HG03108 (cell line): Measurements from ENCODE around the gene UCN.

Experiments
- ATAC-seq: cut with Tn5 transposase; IDR thresholded peaks from one replicate; pipeline ENCODE4 v1.9.1; 2021; ENCODE audit warnings: moderate library complexity; ENCODE audit not compliant: unreplicated experiment

UCN gene

DNA sequence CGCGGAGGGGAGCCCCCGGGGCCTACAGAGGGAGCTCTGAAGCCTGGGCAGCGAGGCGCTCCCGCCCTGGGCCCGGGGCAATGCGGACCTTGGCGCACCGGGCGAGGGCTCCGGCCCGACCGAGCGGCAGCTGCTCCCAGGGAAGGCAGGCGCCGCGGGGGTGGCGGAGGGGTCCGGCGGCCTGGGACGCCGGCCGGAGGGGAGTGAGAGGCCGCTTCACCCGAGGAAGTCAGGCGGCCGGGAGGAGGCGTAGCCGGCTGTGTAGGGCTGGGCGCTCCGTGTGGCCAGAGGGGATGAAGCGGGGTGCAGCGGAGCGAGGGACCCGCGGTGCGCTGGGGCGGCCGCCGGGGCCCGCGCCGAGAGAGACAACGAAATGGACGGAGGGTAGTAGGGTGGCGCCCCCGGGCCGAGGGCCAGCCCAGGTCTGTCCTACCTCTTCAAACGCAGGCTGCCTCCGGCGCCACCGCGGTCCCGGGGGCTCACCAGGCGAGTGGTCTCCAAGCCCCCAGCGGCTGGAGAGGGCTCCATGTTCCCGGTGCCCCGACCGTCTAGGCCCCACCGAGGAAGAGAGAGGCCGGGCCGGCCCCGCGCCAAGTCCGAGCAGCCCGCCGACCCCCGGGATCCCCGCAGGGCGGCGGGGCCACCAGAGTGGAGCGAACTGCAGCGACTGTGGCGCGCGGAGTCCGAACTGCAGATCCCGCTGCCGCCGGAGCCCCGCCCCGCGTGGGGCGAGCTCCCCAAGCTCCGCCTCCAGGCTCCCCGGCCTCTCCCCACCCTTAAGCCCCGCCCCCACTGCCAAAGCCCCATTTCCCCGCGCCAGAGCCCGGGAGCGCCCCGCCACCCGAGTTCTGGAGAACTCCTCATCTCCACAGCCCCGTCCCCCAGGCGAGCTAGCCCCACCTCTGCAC is 45.6 kb downstream of the UCN start, which contains the start of gene SLC30A3:
Gene SLC30A3 (minus strand): TSS at position 669 of the 908 bp plus-strand sequence. CDS start 141 bp downstream, at position 528.
- no peak for ATAC-seq

- no peak for ATAC-seq
Measured at GRCh38 chr2:27261926-27262298, 46.3 kb downstream of the UCN start.

DNA sequence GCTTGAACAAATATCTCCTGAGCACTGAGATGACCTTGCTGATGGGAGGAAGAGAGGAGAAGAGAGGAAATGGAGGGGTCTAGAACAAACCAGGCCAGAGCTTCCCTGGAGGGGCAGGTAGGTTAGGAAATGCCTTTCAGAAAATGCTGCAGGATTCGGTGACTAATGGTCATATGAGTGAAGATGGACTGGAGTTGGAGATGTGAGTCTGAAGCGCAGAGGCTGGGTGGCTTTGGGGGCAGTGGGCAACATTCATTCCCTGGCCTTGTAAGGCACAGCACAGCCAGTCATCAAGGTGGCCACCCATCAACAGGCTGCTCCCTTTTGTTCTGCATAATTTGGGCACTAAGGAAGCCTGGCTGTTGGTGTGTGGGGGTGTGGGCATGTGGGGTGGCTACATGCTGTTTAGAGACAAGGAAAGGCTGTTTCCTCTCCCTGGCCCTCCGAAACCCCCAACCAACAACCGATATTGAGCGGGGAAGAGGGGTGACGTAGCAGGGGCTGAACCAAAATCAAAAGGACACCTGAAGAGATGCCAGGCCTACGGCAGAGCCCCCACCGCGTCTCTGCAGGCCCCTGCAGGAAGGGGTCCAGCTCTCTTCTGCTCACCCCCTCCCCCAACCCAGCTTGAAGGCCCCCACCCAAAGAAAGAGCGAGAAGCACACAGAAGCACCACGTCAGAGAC is 46.9 kb downstream of the UCN start:
- ATAC-seq: no peak

GRCh38 chr2:27258051-27258450 is 50.2 kb downstream of the UCN start:
- ATAC-seq: no peak
